GM12892 (cell line): Measurements from ENCODE around the gene CAPG.

ENCODE experiments used
- POLR2AphosphoS5 ChIP-seq: IDR thresholded peaks from 2 replicates; pipeline ENCODE4 v1.6.1; 2011; ENCODE audit warnings: low read depth, low read length, control low read depth
- TAF1 ChIP-seq: IDR thresholded peaks from 2 replicates; pipeline ENCODE4 v1.6.1; 2011; ENCODE audit warnings: low read depth, mild to moderate bottlenecking, control low read depth, low read length, borderline replicate concordance

GRCh38 chr2:85355521-85355920, 54.6 kb downstream of the CAPG start:
- no peak for TF ChIP-seq TAF1
- no peak for TF ChIP-seq POLR2AphosphoS5
